ENCODE data around the gene FICD.

DNA sequence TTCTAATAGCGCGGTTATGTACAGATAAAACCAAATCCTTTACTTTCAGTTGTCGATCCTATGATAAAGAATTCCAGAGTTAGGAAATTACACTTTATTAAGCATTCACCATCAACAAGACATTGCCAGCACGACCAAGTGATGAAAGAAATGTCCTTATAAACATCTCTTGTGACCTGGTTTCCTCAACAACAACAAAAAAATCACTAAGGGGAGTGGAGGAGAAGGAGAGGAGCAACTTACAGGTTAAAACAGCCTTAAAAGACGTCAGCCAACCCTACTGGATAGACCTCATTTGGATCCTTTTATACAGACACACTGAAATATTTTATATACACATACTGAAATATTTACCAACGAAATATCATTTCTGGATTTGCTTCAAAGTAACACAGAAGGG, 23.1 kb downstream of the FICD start:
- no peak for TF ChIP-seq POLR2A (IDR thresholded peaks at IDR 0.05)
- TF ChIP-seq, protein P1, sequence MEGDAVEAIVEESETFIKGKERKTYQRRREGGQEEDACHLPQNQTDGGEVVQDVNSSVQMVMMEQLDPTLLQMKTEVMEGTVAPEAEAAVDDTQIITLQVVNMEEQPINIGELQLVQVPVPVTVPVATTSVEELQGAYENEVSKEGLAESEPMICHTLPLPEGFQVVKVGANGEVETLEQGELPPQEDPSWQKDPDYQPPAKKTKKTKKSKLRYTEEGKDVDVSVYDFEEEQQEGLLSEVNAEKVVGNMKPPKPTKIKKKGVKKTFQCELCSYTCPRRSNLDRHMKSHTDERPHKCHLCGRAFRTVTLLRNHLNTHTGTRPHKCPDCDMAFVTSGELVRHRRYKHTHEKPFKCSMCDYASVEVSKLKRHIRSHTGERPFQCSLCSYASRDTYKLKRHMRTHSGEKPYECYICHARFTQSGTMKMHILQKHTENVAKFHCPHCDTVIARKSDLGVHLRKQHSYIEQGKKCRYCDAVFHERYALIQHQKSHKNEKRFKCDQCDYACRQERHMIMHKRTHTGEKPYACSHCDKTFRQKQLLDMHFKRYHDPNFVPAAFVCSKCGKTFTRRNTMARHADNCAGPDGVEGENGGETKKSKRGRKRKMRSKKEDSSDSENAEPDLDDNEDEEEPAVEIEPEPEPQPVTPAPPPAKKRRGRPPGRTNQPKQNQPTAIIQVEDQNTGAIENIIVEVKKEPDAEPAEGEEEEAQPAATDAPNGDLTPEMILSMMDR (IDR thresholded peaks at IDR 0.05 in 8 of 11, conservative IDR thresholded peaks at IDR 0.05 in 3 of 11), result no peak
